HCT116 (cell line): ENCODE data around the gene BACE1-AS.

Experiments used
- EGR1 ChIP-seq: IDR thresholded peaks from 2 replicates; pipeline ENCODE4 v1.6.1; 2012; ENCODE audit warnings: low read depth
- EZH2phosphoT487 ChIP-seq: fragments of 200-600 bp; IDR thresholded peaks from 2 replicates; pipeline ENCODE4 v1.6.1; 2018; ENCODE audit warnings: antibody characterized with exemption, borderline replicate concordance
- SP1 ChIP-seq: IDR thresholded peaks from 2 replicates; pipeline ENCODE4 v1.6.1; 2012; ENCODE audit warnings: low read depth
- TF ChIP-seq, protein P1 (sequence below), 3 experiments: fragments of 200-600 bp in 1 of 3; sonication (generic) in 1 of 3; IDR thresholded peaks in 2 of 3; conservative IDR thresholded peaks in 1 of 3; 2 replicates each; pipeline ENCODE4 v1.5.1; 2012 to 2017; ENCODE audit warnings: low read depth in 2 of 3, low read length in 2 of 3, antibody characterized with exemption in 1 of 3, borderline replicate concordance in 1 of 3, control low read depth in 1 of 3, mild to moderate bottlenecking in 1 of 3, mixed read lengths in 1 of 3, mixed run types in 1 of 3, moderate library complexity in 1 of 3; ENCODE audit not compliant: insufficient read depth in 1 of 3

DNA sequence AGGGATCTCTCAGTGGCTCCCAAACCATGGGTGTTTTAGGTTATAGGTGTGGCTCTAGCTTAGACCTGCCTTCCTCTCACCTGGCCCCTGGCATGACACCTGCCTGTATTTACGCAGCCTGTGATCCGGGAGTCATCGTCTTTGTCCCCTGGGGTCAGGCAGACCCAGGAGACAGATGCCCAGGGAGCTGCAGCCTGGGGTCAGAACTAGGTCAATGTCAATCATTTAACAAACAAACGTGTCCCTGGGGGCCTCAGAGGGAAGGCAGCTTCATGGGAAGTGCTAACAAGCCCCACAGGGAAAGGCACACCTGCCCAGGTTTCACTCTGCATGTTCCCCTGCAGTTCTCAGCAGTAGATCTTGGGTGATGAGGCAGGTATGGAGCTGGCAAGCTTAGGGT lies 12.0 kb downstream of the BACE1-AS start:
- TF ChIP-seq, protein P1, sequence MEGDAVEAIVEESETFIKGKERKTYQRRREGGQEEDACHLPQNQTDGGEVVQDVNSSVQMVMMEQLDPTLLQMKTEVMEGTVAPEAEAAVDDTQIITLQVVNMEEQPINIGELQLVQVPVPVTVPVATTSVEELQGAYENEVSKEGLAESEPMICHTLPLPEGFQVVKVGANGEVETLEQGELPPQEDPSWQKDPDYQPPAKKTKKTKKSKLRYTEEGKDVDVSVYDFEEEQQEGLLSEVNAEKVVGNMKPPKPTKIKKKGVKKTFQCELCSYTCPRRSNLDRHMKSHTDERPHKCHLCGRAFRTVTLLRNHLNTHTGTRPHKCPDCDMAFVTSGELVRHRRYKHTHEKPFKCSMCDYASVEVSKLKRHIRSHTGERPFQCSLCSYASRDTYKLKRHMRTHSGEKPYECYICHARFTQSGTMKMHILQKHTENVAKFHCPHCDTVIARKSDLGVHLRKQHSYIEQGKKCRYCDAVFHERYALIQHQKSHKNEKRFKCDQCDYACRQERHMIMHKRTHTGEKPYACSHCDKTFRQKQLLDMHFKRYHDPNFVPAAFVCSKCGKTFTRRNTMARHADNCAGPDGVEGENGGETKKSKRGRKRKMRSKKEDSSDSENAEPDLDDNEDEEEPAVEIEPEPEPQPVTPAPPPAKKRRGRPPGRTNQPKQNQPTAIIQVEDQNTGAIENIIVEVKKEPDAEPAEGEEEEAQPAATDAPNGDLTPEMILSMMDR (IDR thresholded peaks at IDR 0.05 in 2 of 3, conservative IDR thresholded peaks at IDR 0.05 in 1 of 3; ENCODE audit: borderline replicate concordance in 1 of 3, insufficient read depth in 1 of 3, low read depth in 2 of 3, low read length in 2 of 3) = no peak
- TF ChIP-seq SP1 (no peak), EZH2phosphoT487 (no peak), EGR1 (no peak)
